DND-41 (cell line): ENCODE results near the gene GIN1.

Experiments used
- ATAC-seq: fragments of 200-7000 bp; cut with Tn5 transposase; 3 replicates; pipeline ENCODE4 v1.9.1; 2021; ENCODE audit warnings: low read depth; ENCODE audit not compliant: insufficient read depth
- DNase-seq: peaks from one replicate; pipeline ENCODE4 v3.0.0-alpha.2; 2020
- H2AFZ ChIP-seq: 2 replicates; pipeline ENCODE4 v1.6.0; 2012; ENCODE audit warnings: low read depth, low read length
- H3K27ac ChIP-seq: 2 replicates; pipeline ENCODE4 v1.5.1; 2012; ENCODE audit warnings: low read length, inconsistent platforms
- H3K27me3 ChIP-seq: fragments of 200-600 bp; sonication (generic); 2 replicates; pipeline ENCODE4 v1.6.0; 2012; ENCODE audit warnings: low read length, mild to moderate bottlenecking, inconsistent platforms; ENCODE audit not compliant: insufficient read depth, poor library complexity
- H3K36me3 ChIP-seq: 2 replicates; pipeline ENCODE4 v1.5.1; 2012; ENCODE audit warnings: low read length, inconsistent platforms; ENCODE audit not compliant: insufficient read depth
- H3K4me1 ChIP-seq: 2 replicates; pipeline ENCODE4 v1.5.1; 2012; ENCODE audit warnings: mild to moderate bottlenecking, low read length; ENCODE audit not compliant: insufficient read depth
- H3K4me2 ChIP-seq: 2 replicates; pipeline ENCODE4 v1.6.0; 2012; ENCODE audit warnings: mild to moderate bottlenecking, moderate library complexity, low read length, inconsistent platforms; ENCODE audit not compliant: insufficient read depth
- H3K4me3 ChIP-seq, 2 experiments: fragments of 200-600 bp in 1 of 2; shearing (Covaris generic) in 1 of 2; 2 replicates each; pipeline ENCODE4 v1.5.1; 2012 to 2016; ENCODE audit warnings: inconsistent platforms in 2 of 2, low read length in 2 of 2, mild to moderate bottlenecking in 2 of 2, low read depth in 1 of 2, moderate library complexity in 1 of 2
- H3K79me2 ChIP-seq: 2 replicates; pipeline ENCODE4 v1.6.0; 2012; ENCODE audit warnings: low read length, inconsistent platforms; ENCODE audit not compliant: insufficient read depth
- H3K9ac ChIP-seq: 2 replicates; pipeline ENCODE4 v1.6.0; 2012; ENCODE audit warnings: low read depth, mild to moderate bottlenecking, inconsistent platforms, low read length, moderate library complexity
- H3K9me3 ChIP-seq: 2 replicates; pipeline ENCODE4 v1.5.1; 2012; ENCODE audit warnings: low read length, moderate library complexity, mild to moderate bottlenecking, inconsistent platforms; ENCODE audit not compliant: insufficient read depth, severe bottlenecking
- H4K20me1 ChIP-seq: 2 replicates; pipeline ENCODE4 v1.6.0; 2012; ENCODE audit warnings: low read length; ENCODE audit not compliant: insufficient read depth
- CTCF ChIP-seq: IDR thresholded peaks from 2 replicates; pipeline ENCODE4 v1.5.1; 2012; ENCODE audit warnings: borderline replicate concordance, low read length, moderate library complexity, mild to moderate bottlenecking; ENCODE audit not compliant: poor library complexity, severe bottlenecking; ENCODE audit errors: extremely low read depth
- EZH2 ChIP-seq: IDR thresholded peaks from 3 replicates; pipeline ENCODE4 v1.6.1; 2012; ENCODE audit warnings: borderline replicate concordance, low read depth, mild to moderate bottlenecking, moderate library complexity, low read length, inconsistent platforms; ENCODE audit not compliant: severe bottlenecking

The GIN1 gene

GRCh38 chr5:103102234-103102633, 17.7 kb downstream of the GIN1 start:
- ATAC-seq (no peak), DNase-seq (no peak)
- H3K79me2 ChIP-seq: no peaks in the 10 kb centered on the region
- H3K36me3 ChIP-seq: peaks cover 27% of the 10 kb centered on the region
- H3K9ac ChIP-seq: no peak overlapping the region
- no peak overlapping the region for H3K27ac ChIP-seq
- no peak overlapping the region for H3K4me2 ChIP-seq
- no peak for TF ChIP-seq CTCF
- no peak for TF ChIP-seq EZH2
- H2AFZ ChIP-seq: no peak overlapping the region
- no peaks in the 10 kb centered on the region for H3K4me1 ChIP-seq
- no peak overlapping the region for H3K4me3 ChIP-seq
- no peaks in the 10 kb centered on the region for H3K27me3 ChIP-seq
- no peaks in the 10 kb centered on the region for H4K20me1 ChIP-seq
- H3K9me3 ChIP-seq: no peaks in the 10 kb centered on the region

- Histone ChIP-seq H3K4me2 (no peak overlapping the region), H2AFZ (no peak overlapping the region), H4K20me1 (no peaks in the 10 kb centered on the region), H3K9me3 (no peaks in the 10 kb centered on the region), H3K27ac (no peak overlapping the region), H3K27me3 (no peaks in the 10 kb centered on the region), H3K9ac (no peak overlapping the region), H3K4me3 (no peak overlapping the region), H3K4me1 (no peaks in the 10 kb centered on the region), H3K79me2 (no peaks in the 10 kb centered on the region), H3K36me3 (peaks cover 27% of the 10 kb centered on the region)
- ATAC-seq (no peak), DNase-seq (no peak)
- no peak for TF ChIP-seq EZH2
Observed at GRCh38 chr5:103101079-103101750, 18.7 kb downstream of the GIN1 start.

GRCh38 chr5:103098993-103099392, 20.9 kb downstream of the GIN1 start:
- Histone ChIP-seq H3K9me3 (no peaks in the 10 kb centered on the region), H3K36me3 (peaks cover 22% of the 10 kb centered on the region), H3K27me3 (no peaks in the 10 kb centered on the region), H4K20me1 (no peaks in the 10 kb centered on the region), H3K4me3 (no peak overlapping the region), H3K4me1 (no peaks in the 10 kb centered on the region), H2AFZ (no peak overlapping the region), H3K27ac (no peak overlapping the region), H3K4me2 (no peak overlapping the region), H3K79me2 (no peaks in the 10 kb centered on the region), H3K9ac (no peak overlapping the region)
- no peak for DNase-seq
- ATAC-seq: no peak
- TF ChIP-seq EZH2: no peak
- no peak for TF ChIP-seq CTCF

- ATAC-seq: no peak
- H3K27ac ChIP-seq: no peak overlapping the region
- H3K36me3 ChIP-seq: peaks cover 13% of the 10 kb centered on the region; the same call in 1 of the 2 replicates
- no peak overlapping the region for H2AFZ ChIP-seq
- TF ChIP-seq EZH2: no peak
- no peak for TF ChIP-seq CTCF
- no peak overlapping the region for H3K4me3 ChIP-seq
- H3K27me3 ChIP-seq: no peaks in the 10 kb centered on the region
- DNase-seq: no peak
- no peaks in the 10 kb centered on the region for H3K9me3 ChIP-seq
- no peak overlapping the region for H3K4me2 ChIP-seq
- H3K79me2 ChIP-seq: no peaks in the 10 kb centered on the region
- H3K9ac ChIP-seq: no peak overlapping the region
- no peaks in the 10 kb centered on the region for H3K4me1 ChIP-seq
- H4K20me1 ChIP-seq: no peaks in the 10 kb centered on the region
Observed at GRCh38 chr5:103094737-103095136, 25.2 kb downstream of the GIN1 start.
